ENCODE data around the gene CERKL.

DNA sequence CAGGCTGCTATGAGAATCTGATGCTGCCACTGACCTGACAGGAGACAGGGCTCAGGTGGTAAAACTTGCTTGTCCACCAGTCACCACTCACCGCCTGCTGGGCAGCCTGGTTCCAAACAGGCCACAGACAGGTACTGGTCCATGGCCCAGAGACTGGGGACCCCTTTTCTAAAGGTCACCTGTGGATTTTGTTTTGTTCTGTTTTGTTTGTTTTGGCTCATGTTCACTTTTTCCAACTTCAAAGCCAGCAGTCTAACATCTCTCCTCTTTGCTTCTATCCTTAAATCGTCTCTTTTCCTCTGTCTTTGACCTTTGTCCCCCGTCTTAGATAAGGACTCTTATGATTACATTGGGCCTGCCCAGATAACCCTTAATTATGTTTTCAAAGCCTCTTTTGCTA, 3.3 kb upstream of the CERKL start:
- TF ChIP-seq EZH2phosphoT487 (IDR thresholded peaks at IDR 0.05) (no peak), EZH2 (IDR thresholded peaks at IDR 0.05) (no peak)
- TF ChIP-seq, protein P1, sequence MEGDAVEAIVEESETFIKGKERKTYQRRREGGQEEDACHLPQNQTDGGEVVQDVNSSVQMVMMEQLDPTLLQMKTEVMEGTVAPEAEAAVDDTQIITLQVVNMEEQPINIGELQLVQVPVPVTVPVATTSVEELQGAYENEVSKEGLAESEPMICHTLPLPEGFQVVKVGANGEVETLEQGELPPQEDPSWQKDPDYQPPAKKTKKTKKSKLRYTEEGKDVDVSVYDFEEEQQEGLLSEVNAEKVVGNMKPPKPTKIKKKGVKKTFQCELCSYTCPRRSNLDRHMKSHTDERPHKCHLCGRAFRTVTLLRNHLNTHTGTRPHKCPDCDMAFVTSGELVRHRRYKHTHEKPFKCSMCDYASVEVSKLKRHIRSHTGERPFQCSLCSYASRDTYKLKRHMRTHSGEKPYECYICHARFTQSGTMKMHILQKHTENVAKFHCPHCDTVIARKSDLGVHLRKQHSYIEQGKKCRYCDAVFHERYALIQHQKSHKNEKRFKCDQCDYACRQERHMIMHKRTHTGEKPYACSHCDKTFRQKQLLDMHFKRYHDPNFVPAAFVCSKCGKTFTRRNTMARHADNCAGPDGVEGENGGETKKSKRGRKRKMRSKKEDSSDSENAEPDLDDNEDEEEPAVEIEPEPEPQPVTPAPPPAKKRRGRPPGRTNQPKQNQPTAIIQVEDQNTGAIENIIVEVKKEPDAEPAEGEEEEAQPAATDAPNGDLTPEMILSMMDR (IDR thresholded peaks at IDR 0.05): no peak
